ENCODE measurements around the gene RAB32. TPM values are rescaled to one million over a fixed set of nuclear protein-coding genes. Genes with fewer than 3 reads are reported as not detected.

RAB32 gene
- total and polyA plus RNA-seq, 3 donors from 2014 or later: 31.3 to 54.6 (median 39.1) TPM

- intact Hi-C loops (cut with DNase I; ENCODE audit: low total_unique reads): no loop called here
- WGBS, 2 donors: 0% methylated on average over 1 of the region's 1 CpG
- H3K4me1 ChIP-seq: no peaks in the 10 kb centered on the region
- no peak for DNase-seq
- no peak overlapping the region for H3K27ac ChIP-seq
- no peaks in the 10 kb centered on the region for H3K36me3 ChIP-seq (ENCODE audit: low read depth, missing control alignments)
- H3K4me3 ChIP-seq: no peak overlapping the region
- no peak for TF ChIP-seq CTCF (IDR thresholded peaks at IDR 0.05)
- H3K27me3 ChIP-seq: no peaks in the 10 kb centered on the region
- H3K9me3 ChIP-seq: no peaks in the 10 kb centered on the region
These were observed 43.8 kb downstream of the RAB32 start for GRCh38 chr6:146587459-146587858.

- no peak overlapping the region for H3K27ac ChIP-seq
- H3K27me3 ChIP-seq: no peaks in the 10 kb centered on the region
- 92 to 96% methylated on average over 1 of the region's 1 CpG for WGBS, 2 donors
- DNase-seq: no peak
- no peaks in the 10 kb centered on the region for H3K9me3 ChIP-seq
- H3K4me3 ChIP-seq: no peak overlapping the region
- intact Hi-C loops (cut with DNase I; ENCODE audit: low total_unique reads): no loop called here
- no peaks in the 10 kb centered on the region for H3K4me1 ChIP-seq
- no peaks in the 10 kb centered on the region for H3K36me3 ChIP-seq (ENCODE audit: low read depth, missing control alignments)
- TF ChIP-seq POLR2A (IDR thresholded peaks at IDR 0.05): no peak
- TF ChIP-seq CTCF (IDR thresholded peaks at IDR 0.05): no peak
These were observed 46.9 kb downstream of the RAB32 start for GRCh38 chr6:146590492-146590891.

GRCh38 chr6:146592451-146592850, 48.8 kb downstream of the RAB32 start:
- TF ChIP-seq CTCF (IDR thresholded peaks at IDR 0.05) (no peak), POLR2A (IDR thresholded peaks at IDR 0.05) (no peak)
- Histone ChIP-seq H3K36me3 (ENCODE audit: low read depth, missing control alignments) (no peaks in the 10 kb centered on the region), H3K27ac (no peak overlapping the region), H3K9me3 (no peaks in the 10 kb centered on the region), H3K27me3 (no peaks in the 10 kb centered on the region), H3K4me1 (no peaks in the 10 kb centered on the region), H3K4me3 (no peak overlapping the region)
- intact Hi-C loops (cut with DNase I; ENCODE audit: low total_unique reads): no loop called here
- no peak for DNase-seq

- no peaks in the 10 kb centered on the region for H3K36me3 ChIP-seq (ENCODE audit: low read depth, missing control alignments)
- no peaks in the 10 kb centered on the region for H3K9me3 ChIP-seq
- peaks cover 4% of the 10 kb centered on the region for H3K4me1 ChIP-seq
- no peak overlapping the region for H3K27ac ChIP-seq
- intact Hi-C loops (cut with DNase I; ENCODE audit: low total_unique reads): no loop called here
- WGBS, 2 donors: 84 to 97% methylated on average over 2 of the region's 2 CpGs
- no peak for TF ChIP-seq POLR2A (IDR thresholded peaks at IDR 0.05)
- no peak for TF ChIP-seq CTCF (IDR thresholded peaks at IDR 0.05)
- no peak for DNase-seq
- no peak overlapping the region for H3K4me3 ChIP-seq
- no peaks in the 10 kb centered on the region for H3K27me3 ChIP-seq
These were observed 50.4 kb downstream of the RAB32 start for GRCh38 chr6:146593986-146594385.

- no peak for TF ChIP-seq CTCF (IDR thresholded peaks at IDR 0.05)
- no peak for TF ChIP-seq POLR2A (IDR thresholded peaks at IDR 0.05)
- 54 to 79% methylated on average over 1 of the region's 1 CpG for WGBS, 2 donors
- Histone ChIP-seq H3K4me1 (peaks cover 4% of the 10 kb centered on the region), H3K27ac (no peak overlapping the region), H3K36me3 (ENCODE audit: low read depth, missing control alignments) (no peaks in the 10 kb centered on the region), H3K27me3 (no peaks in the 10 kb centered on the region), H3K9me3 (no peaks in the 10 kb centered on the region), H3K4me3 (no peak overlapping the region)
- intact Hi-C loops (cut with DNase I; ENCODE audit: low total_unique reads): no loop called here
- no peak for DNase-seq
These were observed 50.9 kb downstream of the RAB32 start for GRCh38 chr6:146594495-146594894.

All from testis (tissue), 3 donors.